A549 (cell line): Measurements from ENCODE around the gene POLR2C. TPM values are rescaled to one million over a fixed set of nuclear protein-coding genes. Genes with fewer than 3 reads are reported as not detected.

ENCODE experiments used
- ATAC-seq, 2 experiments: fragments of 200-7000 bp in 1 of 2; fragments of >200 bp in 1 of 2; cut with Nextera tagmentation in 1 of 2; cut with Tn5 transposase in 1 of 2; 3 replicates each; pipeline versions ENCODE4 v1.8.0 to v1.9.1; 2018 to 2020; ENCODE audit warnings: mild to moderate bottlenecking in 1 of 2, moderate library complexity in 1 of 2
- CTCF ChIA-PET: fragments of 300-600 bp; sonication (Branson Sonifier 250); formaldehyde crosslinking; extraction: SDS; loops from one replicate; lab custom pipeline; 2021; ENCODE audit warnings: antibody characterized with exemption, inconsistent platforms; lab: Yijun Ruan, JAX
- POLR2A ChIA-PET: fragments of 350-600 bp; formaldehyde crosslinking; extraction: SDS; loops from one replicate; lab custom pipeline; 2021; ENCODE audit warnings: antibody characterized with exemption, inconsistent platforms; lab: Yijun Ruan, JAX
- DNase-seq, 2 experiments: peaks; one replicate each; pipeline versions ENCODE4 v3.0.0 to v3.0.0-alpha.2; 2011 to 2016; ENCODE audit warnings: low read depth in 1 of 2, low spot score in 1 of 2
- FAIRE-seq: peaks from 2 replicates; lab custom pipeline; 2011; peaks lifted over from hg19 to GRCh38; lab: Jason Lieb, UNC
- H3K27ac ChIP-seq, 2 experiments: fragments of >200 bp; sonication (Bioruptor Twin); formaldehyde crosslinking; 3 replicates each; pipeline ENCODE4 v1.5.1; 2016 to 2017
- H3K4me1 ChIP-seq: fragments of >200 bp; sonication (Bioruptor Twin); formaldehyde crosslinking; 3 replicates; pipeline ENCODE4 v1.6.1; 2016
- H3K4me2 ChIP-seq: fragments of >200 bp; sonication (Bioruptor Twin); formaldehyde crosslinking; 3 replicates; pipeline ENCODE4 v1.6.1; 2016
- H3K4me3 ChIP-seq: fragments of >200 bp; sonication (Bioruptor Twin); formaldehyde crosslinking; 3 replicates; pipeline ENCODE4 v1.5.1; 2016
- H3K9me3 ChIP-seq: fragments of >200 bp; sonication (Bioruptor Twin); formaldehyde crosslinking; 3 replicates; pipeline ENCODE4 v1.6.1; 2016
- CHD2 ChIP-seq: fragments of 150-350 bp; IDR thresholded peaks from 2 replicates; pipeline ENCODE4 v1.6.1; 2014; ENCODE audit warnings: low read length; ENCODE audit not compliant: partially characterized antibody
- EHMT2 ChIP-seq: fragments of 200-600 bp; sonication (generic); IDR thresholded peaks from 2 replicates; pipeline ENCODE4 v1.6.1; 2016; ENCODE audit warnings: antibody characterized with exemption, low read depth, mild to moderate bottlenecking, moderate library complexity
- HOXB5 ChIP-seq: fragments of 250-450 bp; sonication (Bioruptor Pico); IDR thresholded peaks from 2 replicates; pipeline ENCODE4 v1.5.0; 2020; ENCODE audit warnings: mild to moderate bottlenecking, moderate library complexity
- JUN ChIP-seq, 2 experiments: fragments of >200 bp; sonication (Bioruptor Twin); formaldehyde crosslinking; IDR thresholded peaks; 2 replicates in 1 of 2; 3 replicates in 1 of 2; pipeline ENCODE4 v1.6.1; 2016 to 2017
- TFCP2L1 ChIP-seq: fragments of 250-450 bp; sonication (Bioruptor Pico); IDR thresholded peaks from 2 replicates; pipeline ENCODE4 v1.5.0; 2021; ENCODE audit warnings: mild to moderate bottlenecking
- ZC3H11A ChIP-seq: fragments of 450-650 bp; IDR thresholded peaks from 2 replicates; pipeline ENCODE4 v1.6.1; 2014; ENCODE audit warnings: antibody characterized with exemption, mild to moderate bottlenecking
- WGBS: methylation state at CpG from one replicate; pipeline ENCODE4 v1.1.6; 2017; ENCODE audit errors: missing lambda C conversion rate; 5-methylcytosine and 5-hydroxymethylcytosine counted together
- polyA plus RNA-seq, 4 experiments: library from polyadenylated mRNA; depleted of rRNA in 3 of 4; stranded (reverse); fragments of >200 nt; fragmentation: RNase III in 1 of 4; extraction: RNeasy Plus Mini Kit Qiagen cat#74134 plus additional on column Dnase treatment in 1 of 4; gene quantifications; 2 replicates in 3 of 4; 3 replicates in 1 of 4; pipeline ENCODE4 v1.2.3, GENCODE V29; 2011 to 2017
- TF ChIP-seq, protein P1 (sequence below): fragments of 200-600 bp; sonication (generic); IDR thresholded peaks from 2 replicates; pipeline ENCODE4 v1.6.1; 2016; ENCODE audit warnings: antibody characterized with exemption, mild to moderate bottlenecking, moderate library complexity
- TF ChIP-seq, protein P2 (sequence below): IDR thresholded peaks from 2 replicates; pipeline ENCODE4 v1.6.1; 2012; ENCODE audit warnings: low read depth, borderline replicate concordance
- TF ChIP-seq, protein P3 (sequence below): fragments of 250-450 bp; sonication (Bioruptor Pico); IDR thresholded peaks from 2 replicates; pipeline ENCODE4 v1.5.0; 2021; ENCODE audit warnings: mild to moderate bottlenecking, moderate library complexity, borderline replicate concordance
- TF ChIP-seq, protein P4 (sequence below): fragments of 150-350 bp; IDR thresholded peaks from 2 replicates; pipeline ENCODE4 v1.6.1; 2014; ENCODE audit warnings: low read depth, mild to moderate bottlenecking, low read length

POLR2C gene
- polyA plus RNA-seq, 2 of the 4 experiments (the other 2 are of a cell fraction) = 148 to 229 TPM

DNA sequence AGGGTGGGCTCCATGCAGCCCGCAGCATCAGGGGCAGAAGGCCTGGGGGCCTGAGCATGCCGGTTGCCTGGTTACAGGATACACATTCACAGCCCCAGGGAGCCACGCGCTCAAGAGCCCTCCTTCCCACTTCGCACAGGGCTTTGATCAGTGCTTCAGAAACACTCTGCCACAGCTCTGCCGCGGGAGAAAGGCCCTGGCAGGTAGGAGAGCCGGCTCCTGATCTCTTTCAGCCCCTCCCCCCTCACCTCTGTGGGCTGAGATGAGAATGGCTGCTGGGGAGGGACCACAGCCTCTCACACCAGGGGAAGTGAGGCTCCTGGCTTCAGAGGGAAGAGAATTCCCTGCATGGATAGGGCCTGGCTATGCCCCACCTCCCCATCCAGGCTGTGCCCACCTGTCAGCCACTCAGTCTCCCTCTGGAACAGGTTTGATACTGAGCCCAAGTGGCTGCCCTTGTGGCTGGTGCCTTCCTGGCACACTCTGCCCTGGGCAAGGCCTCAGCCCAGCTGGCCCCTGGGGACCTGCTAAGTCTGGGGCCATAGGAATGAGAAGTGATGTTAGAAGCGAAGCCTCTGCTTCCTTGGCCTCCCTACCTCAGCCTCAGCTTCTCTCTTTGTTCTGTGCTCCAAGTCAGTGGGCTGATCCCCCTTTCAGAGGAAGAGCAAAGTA is 15.2 kb downstream of the POLR2C start:
- TF ChIP-seq EHMT2 = no peak
- no peak for TF ChIP-seq TFCP2L1 (CRISPR knock-in tag)
- TF ChIP-seq, protein P1, sequence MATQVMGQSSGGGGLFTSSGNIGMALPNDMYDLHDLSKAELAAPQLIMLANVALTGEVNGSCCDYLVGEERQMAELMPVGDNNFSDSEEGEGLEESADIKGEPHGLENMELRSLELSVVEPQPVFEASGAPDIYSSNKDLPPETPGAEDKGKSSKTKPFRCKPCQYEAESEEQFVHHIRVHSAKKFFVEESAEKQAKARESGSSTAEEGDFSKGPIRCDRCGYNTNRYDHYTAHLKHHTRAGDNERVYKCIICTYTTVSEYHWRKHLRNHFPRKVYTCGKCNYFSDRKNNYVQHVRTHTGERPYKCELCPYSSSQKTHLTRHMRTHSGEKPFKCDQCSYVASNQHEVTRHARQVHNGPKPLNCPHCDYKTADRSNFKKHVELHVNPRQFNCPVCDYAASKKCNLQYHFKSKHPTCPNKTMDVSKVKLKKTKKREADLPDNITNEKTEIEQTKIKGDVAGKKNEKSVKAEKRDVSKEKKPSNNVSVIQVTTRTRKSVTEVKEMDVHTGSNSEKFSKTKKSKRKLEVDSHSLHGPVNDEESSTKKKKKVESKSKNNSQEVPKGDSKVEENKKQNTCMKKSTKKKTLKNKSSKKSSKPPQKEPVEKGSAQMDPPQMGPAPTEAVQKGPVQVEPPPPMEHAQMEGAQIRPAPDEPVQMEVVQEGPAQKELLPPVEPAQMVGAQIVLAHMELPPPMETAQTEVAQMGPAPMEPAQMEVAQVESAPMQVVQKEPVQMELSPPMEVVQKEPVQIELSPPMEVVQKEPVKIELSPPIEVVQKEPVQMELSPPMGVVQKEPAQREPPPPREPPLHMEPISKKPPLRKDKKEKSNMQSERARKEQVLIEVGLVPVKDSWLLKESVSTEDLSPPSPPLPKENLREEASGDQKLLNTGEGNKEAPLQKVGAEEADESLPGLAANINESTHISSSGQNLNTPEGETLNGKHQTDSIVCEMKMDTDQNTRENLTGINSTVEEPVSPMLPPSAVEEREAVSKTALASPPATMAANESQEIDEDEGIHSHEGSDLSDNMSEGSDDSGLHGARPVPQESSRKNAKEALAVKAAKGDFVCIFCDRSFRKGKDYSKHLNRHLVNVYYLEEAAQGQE = no peak
- TF ChIP-seq ZC3H11A = no peak
- TF ChIP-seq, protein P2, sequence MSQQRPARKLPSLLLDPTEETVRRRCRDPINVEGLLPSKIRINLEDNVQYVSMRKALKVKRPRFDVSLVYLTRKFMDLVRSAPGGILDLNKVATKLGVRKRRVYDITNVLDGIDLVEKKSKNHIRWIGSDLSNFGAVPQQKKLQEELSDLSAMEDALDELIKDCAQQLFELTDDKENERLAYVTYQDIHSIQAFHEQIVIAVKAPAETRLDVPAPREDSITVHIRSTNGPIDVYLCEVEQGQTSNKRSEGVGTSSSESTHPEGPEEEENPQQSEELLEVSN = no peak
- TF ChIP-seq HOXB5 = no peak
- TF ChIP-seq CHD2 = no peak
- TF ChIP-seq, protein P3, sequence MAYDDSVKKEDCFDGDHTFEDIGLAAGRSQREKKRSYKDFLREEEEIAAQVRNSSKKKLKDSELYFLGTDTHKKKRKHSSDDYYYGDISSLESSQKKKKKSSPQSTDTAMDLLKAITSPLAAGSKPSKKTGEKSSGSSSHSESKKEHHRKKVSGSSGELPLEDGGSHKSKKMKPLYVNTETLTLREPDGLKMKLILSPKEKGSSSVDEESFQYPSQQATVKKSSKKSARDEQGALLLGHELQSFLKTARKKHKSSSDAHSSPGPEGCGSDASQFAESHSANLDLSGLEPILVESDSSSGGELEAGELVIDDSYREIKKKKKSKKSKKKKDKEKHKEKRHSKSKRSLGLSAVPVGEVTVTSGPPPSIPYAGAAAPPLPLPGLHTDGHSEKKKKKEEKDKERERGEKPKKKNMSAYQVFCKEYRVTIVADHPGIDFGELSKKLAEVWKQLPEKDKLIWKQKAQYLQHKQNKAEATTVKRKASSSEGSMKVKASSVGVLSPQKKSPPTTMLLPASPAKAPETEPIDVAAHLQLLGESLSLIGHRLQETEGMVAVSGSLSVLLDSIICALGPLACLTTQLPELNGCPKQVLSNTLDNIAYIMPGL = no peak
- TF ChIP-seq JUN (IDR thresholded peaks at IDR 0.05) = no peak
- FAIRE-seq (no peak), DNase-seq (no peak), ATAC-seq (no peak)
- Histone ChIP-seq H3K4me3 (peak overlapping the region; percentile 48; the same call in 1 of the 3 replicates), H3K9me3 (no peaks in the 10 kb centered on the region), H3K27ac (peak overlapping the region; percentile 96 to 98), H3K4me2 (peak overlapping the region; percentile 93), H3K4me1 (peaks cover 91% of the 10 kb centered on the region)
- ChIA-PET CTCF (interaction anchor here (1.8 to 8.4 kb wide), 4 partner anchors 9 to 59 kb away, joined by 6 to 70 read pairs (median 46); partner anchors contain the start of genes DOK4 and POLR2C), POLR2A (interaction anchor here (1.3 kb wide), 1 partner anchor 15 kb away, joined by 4 read pairs; the partner anchor contains the start of gene POLR2C)
- 61% methylated on average over 6 of the region's 9 CpGs for WGBS

DNA sequence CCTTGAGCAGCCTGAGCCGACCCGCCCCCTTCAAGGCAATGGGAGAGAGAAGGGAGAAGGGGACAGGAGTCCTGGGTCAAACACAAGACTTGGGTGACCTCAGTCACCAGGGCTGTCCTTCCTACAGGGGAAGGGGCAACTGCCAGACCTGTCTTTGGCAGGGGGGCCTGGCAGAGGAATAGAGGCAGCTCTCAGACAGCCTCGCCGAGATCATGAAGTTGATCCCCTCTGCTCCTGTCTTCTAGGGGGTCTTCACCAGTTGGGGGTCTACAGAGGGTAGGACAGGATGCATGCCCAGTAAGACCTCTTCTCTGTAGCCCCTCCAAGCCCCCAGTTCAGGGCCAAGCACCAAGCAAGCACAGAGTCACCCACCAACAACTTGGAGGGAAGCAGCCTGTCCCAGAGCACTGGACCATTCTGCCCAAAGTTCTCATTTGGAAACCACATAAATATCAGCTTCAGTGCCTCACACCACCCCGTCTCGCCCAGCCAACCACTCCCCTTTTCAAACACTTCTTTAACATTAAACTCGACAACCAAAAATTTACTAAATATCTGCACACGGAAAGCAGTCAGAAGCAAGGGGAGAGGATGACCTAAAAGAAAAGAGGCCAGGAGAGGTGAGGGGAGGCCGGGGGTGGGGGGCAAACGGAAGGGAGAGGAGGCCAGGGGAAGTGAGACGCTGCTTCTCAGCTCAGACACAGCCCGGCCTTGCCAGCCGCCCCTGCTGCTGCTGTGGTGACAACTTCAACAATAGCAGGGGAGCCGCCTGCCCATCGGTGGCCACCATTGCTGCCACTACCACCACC is 16.1 kb downstream of the POLR2C start:
- POLR2A ChIA-PET = interaction anchor here (0.5 kb wide), 1 partner anchor 27 kb away, joined by 4 read pairs; no protein-coding TSS in a partner anchor
- peak overlapping the region; percentile 93 for H3K4me2 ChIP-seq
- TF ChIP-seq, protein P4, sequence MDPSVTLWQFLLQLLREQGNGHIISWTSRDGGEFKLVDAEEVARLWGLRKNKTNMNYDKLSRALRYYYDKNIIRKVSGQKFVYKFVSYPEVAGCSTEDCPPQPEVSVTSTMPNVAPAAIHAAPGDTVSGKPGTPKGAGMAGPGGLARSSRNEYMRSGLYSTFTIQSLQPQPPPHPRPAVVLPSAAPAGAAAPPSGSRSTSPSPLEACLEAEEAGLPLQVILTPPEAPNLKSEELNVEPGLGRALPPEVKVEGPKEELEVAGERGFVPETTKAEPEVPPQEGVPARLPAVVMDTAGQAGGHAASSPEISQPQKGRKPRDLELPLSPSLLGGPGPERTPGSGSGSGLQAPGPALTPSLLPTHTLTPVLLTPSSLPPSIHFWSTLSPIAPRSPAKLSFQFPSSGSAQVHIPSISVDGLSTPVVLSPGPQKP = no peak
- TF ChIP-seq, all 56 proteins: peak for 0
- no peaks in the 10 kb centered on the region for H3K9me3 ChIP-seq
- no peak for DNase-seq
- H3K27ac ChIP-seq = peak overlapping the region; percentile 96 to 98
- no peak for FAIRE-seq
- H3K4me1 ChIP-seq = peaks cover 91% of the 10 kb centered on the region
- 80% methylated on average over 12 of the region's 15 CpGs for WGBS
- CTCF ChIA-PET = interaction anchor here (1.4 to 8.4 kb wide), 5 partner anchors 8 to 60 kb away, joined by 3 to 70 read pairs (median 44); partner anchors contain the start of genes DOK4 and POLR2C
- H3K4me3 ChIP-seq = peak overlapping the region; percentile 48
- no peak for ATAC-seq
